Smooth muscle cell (in vitro differentiated cells): ENCODE data around the gene CALML3. TPM values are rescaled to one million over a fixed set of nuclear protein-coding genes. Genes with fewer than 3 reads are reported as not detected.

Source experiments
- DNase-seq: peaks from one replicate; lab custom pipeline; 2025; ENCODE audit not compliant: unreplicated experiment; lab: John Stamatoyannopoulos, UW
- H2AFZ ChIP-seq: fragments of 200-600 bp; sonication (generic); 2 replicates; pipeline ENCODE4 v1.6.0; 2016; ENCODE audit warnings: antibody characterized with exemption, low read depth, mild to moderate bottlenecking
- H3F3A ChIP-seq: fragments of 200-600 bp; sonication (generic); 2 replicates; pipeline ENCODE4 v1.6.0; 2017; ENCODE audit warnings: antibody characterized with exemption, low read depth
- H3K27ac ChIP-seq: fragments of 200-600 bp; sonication (generic); 2 replicates; pipeline ENCODE4 v1.5.1; 2016; ENCODE audit warnings: low read depth, mild to moderate bottlenecking
- H3K27me3 ChIP-seq: fragments of 200-600 bp; sonication (generic); 2 replicates; pipeline ENCODE4 v1.6.1; 2016; ENCODE audit warnings: low read depth, mild to moderate bottlenecking
- H3K36me3 ChIP-seq: fragments of 200-600 bp; sonication (generic); 2 replicates; pipeline ENCODE4 v1.5.1; 2016; ENCODE audit warnings: low read depth
- H3K4me1 ChIP-seq: fragments of 200-600 bp; sonication (generic); 2 replicates; pipeline ENCODE4 v1.5.1; 2016; ENCODE audit warnings: low read depth
- H3K4me2 ChIP-seq: fragments of 200-600 bp; sonication (generic); 2 replicates; pipeline ENCODE4 v1.6.0; 2016; ENCODE audit warnings: mild to moderate bottlenecking
- H3K4me3 ChIP-seq: fragments of 200-600 bp; sonication (generic); 2 replicates; pipeline ENCODE4 v1.5.1; 2016; ENCODE audit warnings: mild to moderate bottlenecking
- H3K79me2 ChIP-seq: fragments of 200-600 bp; sonication (generic); 2 replicates; pipeline ENCODE4 v1.6.0; 2016; ENCODE audit warnings: low read depth, mild to moderate bottlenecking
- H3K9ac ChIP-seq: fragments of 200-600 bp; sonication (generic); 2 replicates; pipeline ENCODE4 v1.6.0; 2016; ENCODE audit warnings: low read depth
- H3K9me3 ChIP-seq: fragments of 200-600 bp; sonication (generic); replicated peaks from 2 replicates; pipeline ENCODE4 v1.5.1; 2016; ENCODE audit warnings: low read depth
- H4K20me1 ChIP-seq: fragments of 200-600 bp; sonication (generic); 2 replicates; pipeline ENCODE4 v1.6.0; 2016; ENCODE audit warnings: low read depth
- CTCF ChIP-seq: fragments of 200-600 bp; sonication (generic); IDR thresholded peaks from 2 replicates; pipeline ENCODE4 v1.5.1; 2017; ENCODE audit warnings: borderline replicate concordance, mild to moderate bottlenecking, antibody characterized with exemption; ENCODE audit not compliant: insufficient read depth, poor library complexity, severe bottlenecking
- WGBS: methylation state at CpG from one replicate; pipeline ENCODE4 v1.1.7; 2016; ENCODE audit warnings: low lambda C conversion rate; 5-methylcytosine and 5-hydroxymethylcytosine counted together
- polyA plus RNA-seq: library from polyadenylated mRNA; unstranded; fragments of >200 nt; fragmentation: Nextera tagmentation; extraction: Ambion mirVana; gene quantifications from 2 replicates; pipeline ENCODE4 v1.2.1, GENCODE V29; 2016
- total RNA-seq: library from RNA; depleted of rRNA; stranded (reverse); fragments of >200 nt; gene quantifications from 2 replicates; pipeline ENCODE4 v1.2.3, GENCODE V29; 2014

The CALML3 gene
- total and polyA plus RNA-seq, 2 experiments from 2014 or later, result 0.49 TPM; not detected in 1

GRCh38 chr10:5510281-5511072, 14.3 kb upstream of the CALML3 start:
- no peak overlapping the region for H3K4me3 ChIP-seq
- no peak overlapping the region for H3K27ac ChIP-seq

GRCh38 chr10:5511231-5511884, 13.4 kb upstream of the CALML3 start:
- Histone ChIP-seq H3K9ac (no peak overlapping the region), H3F3A (no peaks in the 10 kb centered on the region), H3K4me1 (peaks cover 16% of the 10 kb centered on the region), H3K4me2 (no peak overlapping the region), H3K9me3 (no peaks in the 10 kb centered on the region), H3K4me3 (no peak overlapping the region), H3K27me3 (no peaks in the 10 kb centered on the region), H3K36me3 (no peaks in the 10 kb centered on the region), H4K20me1 (no peaks in the 10 kb centered on the region), H2AFZ (no peak overlapping the region), H3K79me2 (no peaks in the 10 kb centered on the region), H3K27ac (no peak overlapping the region)
- DNase-seq, result no peak
- WGBS, result 95% methylated on average over 30 of the region's 32 CpGs
- no peak for TF ChIP-seq CTCF

More at GRCh38 chr10:5510281-5511072, 14.3 kb upstream of the CALML3 start:
- H3K4me2 ChIP-seq, result no peak overlapping the region
- 79% methylated on average over 16 of the region's 16 CpGs for WGBS
- no peaks in the 10 kb centered on the region for H3F3A ChIP-seq
- H3K79me2 ChIP-seq, result no peaks in the 10 kb centered on the region
- H2AFZ ChIP-seq, result no peak overlapping the region
- no peak overlapping the region for H3K9ac ChIP-seq
- H4K20me1 ChIP-seq, result no peaks in the 10 kb centered on the region
- H3K9me3 ChIP-seq, result no peaks in the 10 kb centered on the region
- no peak for DNase-seq
- peaks cover 16% of the 10 kb centered on the region for H3K4me1 ChIP-seq
- TF ChIP-seq CTCF, result no peak
- no peaks in the 10 kb centered on the region for H3K36me3 ChIP-seq
- H3K27me3 ChIP-seq, result no peaks in the 10 kb centered on the region

DNA sequence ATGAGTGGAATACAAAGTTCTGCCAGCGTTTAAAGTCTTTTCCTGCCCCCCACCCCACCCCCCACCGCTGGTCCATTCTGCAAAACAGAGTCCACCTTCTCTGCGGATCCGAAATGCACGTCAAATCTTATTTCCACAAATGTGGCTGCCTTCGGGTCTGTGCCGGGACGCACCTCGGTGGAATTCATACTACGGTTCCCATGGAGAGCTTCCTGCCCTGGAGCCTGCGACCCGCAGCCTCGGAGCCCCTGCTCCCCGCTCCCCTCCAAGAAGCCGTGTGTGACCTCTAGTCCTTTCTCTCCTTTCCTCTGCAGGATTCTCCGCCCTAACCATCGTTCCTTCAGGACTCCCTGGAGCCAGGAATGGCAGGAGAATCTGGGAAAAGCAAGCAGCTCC, 12.9 kb upstream of the CALML3 start:
- peaks cover 16% of the 10 kb centered on the region for H3K4me1 ChIP-seq
- no peaks in the 10 kb centered on the region for H3F3A ChIP-seq
- TF ChIP-seq CTCF, result no peak
- no peak overlapping the region for H3K9ac ChIP-seq
- H3K4me3 ChIP-seq, result no peak overlapping the region
- no peaks in the 10 kb centered on the region for H4K20me1 ChIP-seq
- WGBS, result 97% methylated on average over 17 of the region's 17 CpGs
- no peak overlapping the region for H2AFZ ChIP-seq
- no peaks in the 10 kb centered on the region for H3K36me3 ChIP-seq
- no peak overlapping the region for H3K4me2 ChIP-seq
- no peak for DNase-seq
- H3K79me2 ChIP-seq, result no peaks in the 10 kb centered on the region
- H3K27me3 ChIP-seq, result no peaks in the 10 kb centered on the region
- no peak overlapping the region for H3K27ac ChIP-seq
- no peaks in the 10 kb centered on the region for H3K9me3 ChIP-seq
